Gastrocnemius medialis (tissue), 4 donors: ENCODE measurements around the gene STPG4. TPM values are rescaled to one million over a fixed set of nuclear protein-coding genes. Genes with fewer than 3 reads are reported as not detected.

ENCODE experiments used
- ATAC-seq, 2 donors: fragments of 150-250 bp; one replicate each; pipeline ENCODE4 v1.9.1; 2016
- DNase-seq, 2 donors: peaks; one replicate each; pipeline ENCODE4 v3.0.0-alpha.2; 2019
- H3K27ac ChIP-seq, 4 donors: fragments of 200-600 bp; sonication (generic); 1 replicate in 1 of 4; 2 replicates in 3 of 4; pipeline ENCODE4 v1.5.1; 2016 to 2018; ENCODE audit warnings: mild to moderate bottlenecking in 2 of 4, moderate library complexity in 1 of 4
- H3K27me3 ChIP-seq, 3 donors: fragments of 200-600 bp; sonication (generic) in 2 of 3; 1 replicate in 1 of 3; 2 replicates in 2 of 3; pipeline versions ENCODE4 v1.5.1 to v1.6.0; 2016 to 2019; ENCODE audit warnings: mild to moderate bottlenecking in 1 of 3, moderate library complexity in 1 of 3
- H3K36me3 ChIP-seq, 2 donors: fragments of 200-600 bp; sonication (generic) in 1 of 2; one replicate each; pipeline ENCODE4 v1.5.1; 2017 to 2018
- H3K4me1 ChIP-seq, 2 donors: fragments of 200-600 bp; sonication (generic) in 1 of 2; one replicate each; pipeline ENCODE4 v1.5.1; 2016 to 2017; ENCODE audit warnings: mild to moderate bottlenecking in 2 of 2
- H3K4me3 ChIP-seq, 4 donors: fragments of 200-600 bp; sonication (generic) in 3 of 4; 1 replicate in 1 of 4; 2 replicates in 3 of 4; pipeline ENCODE4 v1.5.1; 2016 to 2019; ENCODE audit warnings: mild to moderate bottlenecking in 2 of 4
- H3K9me3 ChIP-seq, 3 donors: fragments of 200-600 bp; sonication (generic) in 2 of 3; 1 replicate in 1 of 3; 2 replicates in 2 of 3; pipeline ENCODE4 v1.5.1; 2016 to 2019
- CTCF ChIP-seq, 5 experiments: fragments of 450-650 bp in 3 of 5; fragments of 200-600 bp in 2 of 5; sonication (generic) in 2 of 5; IDR thresholded peaks in 4 of 5; conservative IDR thresholded peaks in 1 of 5; 1 replicate in 4 of 5; 2 replicates in 1 of 5; pipeline ENCODE4 v1.5.1; 2016 to 2019; ENCODE audit warnings: antibody characterized with exemption in 5 of 5, mild to moderate bottlenecking in 3 of 5, moderate library complexity in 3 of 5
- POLR2A ChIP-seq, 2 donors: fragments of 450-650 bp; IDR thresholded peaks; one replicate each; pipeline ENCODE4 v1.6.1; 2017; ENCODE audit warnings: antibody characterized with exemption in 2 of 2, mild to moderate bottlenecking in 2 of 2, moderate library complexity in 2 of 2
- in situ Hi-C, 4 donors: fragments of 200-750 bp; cut with MboI; loops; one replicate each; pipeline versions ENCODE4 v1.15.0 to v1.8.0; 2017; ENCODE audit warnings: low sequenced_read_pairs in 4 of 4
- intact Hi-C: fragments of 100-400 bp; cut with DNase I; formaldehyde crosslinking; loops from one replicate; pipeline ENCODE4 v1.15.1; 2023; ENCODE audit warnings: low total_unique reads
- total RNA-seq, 4 donors: library from RNA; depleted of rRNA; stranded (reverse); fragments of >200 nt; gene quantifications; one replicate each; pipeline versions ENCODE4 v1.1.0 to v1.2.3, GENCODE V29; 2016

The STPG4 gene
- total RNA-seq, 4 donors from 2014 or later = 0.33 TPM; not detected in 3

- Histone ChIP-seq H3K27me3 (no peaks in the 10 kb centered on the region), H3K27ac (peak overlapping the region; percentile 86 to 93 (median 92)), H3K36me3 (no peaks in the 10 kb centered on the region), H3K9me3 (no peaks in the 10 kb centered on the region), H3K4me3 (no peak overlapping the region), H3K4me1 (peaks cover 79 to 83% of the 10 kb centered on the region in 2 donors)
- TF ChIP-seq CTCF (IDR thresholded peaks at IDR 0.05 in 4 of 5, conservative IDR thresholded peaks at IDR 0.05 in 1 of 5) = no peak
- TF ChIP-seq POLR2A (IDR thresholded peaks at IDR 0.05) = no peak
- DNase-seq (no peak), ATAC-seq (no peak)
- intact Hi-C loops = no loop called here
- in situ Hi-C loops = no loop called here
Observed at GRCh38 chr2:47039489-47039870, 115.6 kb downstream of the STPG4 start.

GRCh38 chr2:47038656-47039488 is 116.2 kb downstream of the STPG4 start:
- no peak for ATAC-seq
- Histone ChIP-seq H3K9me3 (no peaks in the 10 kb centered on the region), H3K27me3 (no peaks in the 10 kb centered on the region), H3K27ac (peak overlapping the region; percentile 2 to 93 (median 92)), H3K36me3 (no peaks in the 10 kb centered on the region), H3K4me3 (no peak overlapping the region), H3K4me1 (peaks cover 79 to 83% of the 10 kb centered on the region in 2 donors)
- no peak for TF ChIP-seq POLR2A (IDR thresholded peaks at IDR 0.05)
- intact Hi-C loops (no loop called here), in situ Hi-C loops (no loop called here)
- DNase-seq = no peak

GRCh38 chr2:47037678-47038077 is 117.4 kb downstream of the STPG4 start:
- DNase-seq = no peak
- peaks cover 79 to 83% of the 10 kb centered on the region in 2 donors for H3K4me1 ChIP-seq
- no peaks in the 10 kb centered on the region for H3K27me3 ChIP-seq
- no peak for ATAC-seq
- no peaks in the 10 kb centered on the region for H3K36me3 ChIP-seq
- H3K9me3 ChIP-seq = no peaks in the 10 kb centered on the region
- H3K4me3 ChIP-seq = no peak overlapping the region
- peak overlapping the region; percentile 8 to 94 (median 35) for H3K27ac ChIP-seq
- intact Hi-C loops = no loop called here
- no peak for TF ChIP-seq POLR2A (IDR thresholded peaks at IDR 0.05)
- no peak for TF ChIP-seq CTCF (IDR thresholded peaks at IDR 0.05 in 4 of 5, conservative IDR thresholded peaks at IDR 0.05 in 1 of 5)
- in situ Hi-C loops = no loop called here

Other genes starting within 250 kb of the STPG4 start
- gene MCFD2, start 239.5 kb downstream of the STPG4 start, total RNA-seq = 100 to 1,000 TPM in 3 of 4 donors, 10 to 100 TPM in 1; 87.9 to 182 (median 106) TPM
- 1 to 10 TPM; 3.7 to 7.3 (median 6.0) TPM for gene TTC7A, start 214.1 kb downstream of the STPG4 start, total RNA-seq
- 100 to 1,000 TPM; 129 to 195 (median 149) TPM for gene CALM2, start 21.2 kb upstream of the STPG4 start, total RNA-seq
- 1 to 10 TPM in 1 of 4 donors, not detected in 3; 2.9 TPM for gene EPCAM, start 214.0 kb upstream of the STPG4 start, total RNA-seq
- 1 to 10 TPM; 3.5 to 6.4 (median 4.8) TPM for gene MSH2, start 247.8 kb upstream of the STPG4 start, total RNA-seq